ENCODE measurements around the gene KDM4B. TPM values are rescaled to one million over a fixed set of nuclear protein-coding genes. Genes with fewer than 3 reads are reported as not detected.

Gene KDM4B
- total RNA-seq, 2 experiments from 2014 or later = 44.9 to 47.0 TPM

- CTCF ChIA-PET = no interaction called here
- Mint-ChIP-seq H3K9me3 (ENCODE audit: insufficient read depth) (no peaks in the 10 kb centered on the region), H3K27ac (peak overlapping the region; percentile 20), H3K4me3 (no peak overlapping the region), H3K36me3 (ENCODE audit: low read depth) (peaks cover 5% of the 10 kb centered on the region), H3K27me3 (ENCODE audit: low read depth) (no peaks in the 10 kb centered on the region), H3K4me1 (ENCODE audit: low read depth) (peaks cover 41% of the 10 kb centered on the region)
- ATAC-seq = no peak
- POLR2A ChIA-PET = no interaction called here
- DNase-seq = no peak
These were observed 154.7 kb downstream of the KDM4B start for GRCh38 chr19:5123646-5124045.

DNA sequence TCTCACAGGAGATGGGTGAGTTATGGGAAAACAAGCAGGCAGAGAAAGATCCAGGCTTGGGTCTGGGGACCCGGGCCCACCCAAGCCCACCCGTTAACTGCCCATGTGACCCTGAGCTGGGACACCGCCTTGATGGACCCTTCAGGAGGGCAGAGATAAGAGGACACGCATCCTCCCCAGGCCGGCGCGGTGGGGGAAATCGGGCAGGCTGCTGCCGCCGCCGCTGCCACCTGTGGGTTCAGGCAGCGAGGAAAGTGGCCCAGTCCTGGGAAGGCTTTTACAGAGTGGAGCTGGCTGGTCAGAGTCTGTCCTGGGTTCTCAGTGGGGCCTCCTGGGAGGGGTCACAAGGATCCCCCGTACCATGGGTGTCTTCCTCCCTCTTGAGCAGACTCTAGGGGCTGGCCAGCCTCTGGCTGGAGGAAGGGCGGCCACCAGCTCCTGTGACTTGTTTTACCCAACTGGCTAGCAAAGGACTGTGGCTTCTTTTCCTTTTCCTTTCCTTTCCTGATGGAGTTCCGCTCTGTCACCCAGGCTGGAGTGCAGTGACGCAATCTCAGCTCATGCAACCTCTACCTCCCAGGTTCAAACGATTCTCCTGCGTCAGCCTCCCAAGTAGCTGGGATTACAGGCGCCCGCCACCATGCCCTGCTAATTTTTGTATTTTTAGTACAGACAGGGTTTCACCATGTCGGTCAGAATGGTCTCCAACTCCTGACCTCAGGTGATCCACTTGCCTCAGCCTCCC is 155.4 kb downstream of the KDM4B start:
- DNase-seq = no peak
- Mint-ChIP-seq H3K9me3 (ENCODE audit: insufficient read depth) (no peaks in the 10 kb centered on the region), H3K27me3 (ENCODE audit: low read depth) (no peaks in the 10 kb centered on the region), H3K4me1 (ENCODE audit: low read depth) (peaks cover 43% of the 10 kb centered on the region), H3K4me3 (no peak overlapping the region), H3K27ac (no peak overlapping the region), H3K36me3 (ENCODE audit: low read depth) (peaks cover 5% of the 10 kb centered on the region)
- ATAC-seq = no peak
- CTCF ChIA-PET = no interaction called here
- POLR2A ChIA-PET = no interaction called here

DNA sequence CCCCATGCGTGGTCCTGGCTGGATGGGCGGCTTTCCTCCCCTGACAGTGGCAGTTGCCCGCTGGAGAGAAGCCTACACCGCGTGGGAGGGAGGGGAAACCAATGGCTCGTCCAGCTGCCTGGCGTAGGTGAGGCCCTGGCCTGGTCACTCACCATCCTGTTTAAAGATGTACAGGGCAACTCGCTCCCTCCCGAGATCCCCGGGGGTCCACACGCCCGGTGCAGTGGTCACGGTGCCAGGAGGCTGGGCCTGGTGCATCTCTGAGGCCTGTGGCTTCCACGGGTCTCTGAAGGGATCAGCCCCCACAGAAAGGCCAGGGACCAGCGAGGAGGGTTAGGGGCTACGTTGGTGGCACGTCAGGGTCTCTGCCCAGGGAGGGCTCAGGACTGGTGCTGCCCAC is 156.5 kb downstream of the KDM4B start:
- no peak overlapping the region for H3K27ac Mint-ChIP-seq
- no peak overlapping the region for H3K4me3 Mint-ChIP-seq
- no peak for ATAC-seq
- no peak for DNase-seq
- H3K36me3 Mint-ChIP-seq (ENCODE audit: low read depth) = peaks cover 9% of the 10 kb centered on the region
- ChIA-PET POLR2A (interaction anchor here (0.6 kb wide), 1 partner anchor 13 kb away, joined by 3 read pairs; no protein-coding TSS in a partner anchor), CTCF (no interaction called here)
- peaks cover 54% of the 10 kb centered on the region for H3K4me1 Mint-ChIP-seq (ENCODE audit: low read depth)
- no peaks in the 10 kb centered on the region for H3K9me3 Mint-ChIP-seq (ENCODE audit: insufficient read depth)
- H3K27me3 Mint-ChIP-seq (ENCODE audit: low read depth) = no peaks in the 10 kb centered on the region

DNA sequence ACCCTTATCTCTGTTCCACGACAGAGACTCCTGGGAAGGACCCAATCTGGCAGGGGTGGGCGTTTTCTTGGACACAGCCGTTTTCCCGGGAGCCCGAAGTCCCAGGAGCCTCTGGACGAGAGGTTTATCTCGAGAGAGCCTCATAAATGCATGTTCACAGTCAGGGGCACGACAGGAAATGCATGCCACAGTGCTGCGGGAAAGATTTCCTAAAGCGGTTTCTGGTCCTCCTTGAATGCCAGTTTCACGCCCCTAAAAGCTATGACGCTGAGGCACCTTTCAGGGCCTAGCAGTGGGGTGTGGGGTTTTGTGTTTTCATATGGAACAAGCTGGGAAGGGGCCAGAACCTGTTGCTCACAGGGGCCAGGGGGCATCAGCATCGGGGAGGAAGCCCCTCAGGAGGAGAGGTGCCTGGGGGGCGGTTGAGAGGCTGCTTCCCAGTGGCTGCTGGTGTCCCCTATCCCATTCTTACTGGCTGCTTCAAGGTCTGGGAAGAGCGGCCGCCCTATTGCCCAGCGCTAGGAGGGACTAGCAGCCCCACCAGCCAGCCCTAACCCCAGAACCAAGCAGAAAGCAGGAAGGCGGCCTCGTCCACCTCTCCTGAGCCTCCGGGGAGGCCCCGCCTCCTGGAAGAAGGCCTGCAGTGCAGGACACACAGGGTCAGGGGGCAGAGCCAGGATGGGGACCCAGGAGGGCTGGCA is 157.0 kb downstream of the KDM4B start:
- ATAC-seq = no peak
- POLR2A ChIA-PET = interaction anchor here (0.6 kb wide), 1 partner anchor 12 kb away, joined by 3 read pairs; no protein-coding TSS in a partner anchor
- Mint-ChIP-seq H3K4me3 (no peak overlapping the region), H3K4me1 (ENCODE audit: low read depth) (peaks cover 56% of the 10 kb centered on the region), H3K27ac (peak overlapping the region; percentile 68), H3K27me3 (ENCODE audit: low read depth) (no peaks in the 10 kb centered on the region), H3K9me3 (ENCODE audit: insufficient read depth) (no peaks in the 10 kb centered on the region), H3K36me3 (ENCODE audit: low read depth) (peaks cover 14% of the 10 kb centered on the region)
- CTCF ChIA-PET = no interaction called here
- DNase-seq = peak; percentile 58

DNA sequence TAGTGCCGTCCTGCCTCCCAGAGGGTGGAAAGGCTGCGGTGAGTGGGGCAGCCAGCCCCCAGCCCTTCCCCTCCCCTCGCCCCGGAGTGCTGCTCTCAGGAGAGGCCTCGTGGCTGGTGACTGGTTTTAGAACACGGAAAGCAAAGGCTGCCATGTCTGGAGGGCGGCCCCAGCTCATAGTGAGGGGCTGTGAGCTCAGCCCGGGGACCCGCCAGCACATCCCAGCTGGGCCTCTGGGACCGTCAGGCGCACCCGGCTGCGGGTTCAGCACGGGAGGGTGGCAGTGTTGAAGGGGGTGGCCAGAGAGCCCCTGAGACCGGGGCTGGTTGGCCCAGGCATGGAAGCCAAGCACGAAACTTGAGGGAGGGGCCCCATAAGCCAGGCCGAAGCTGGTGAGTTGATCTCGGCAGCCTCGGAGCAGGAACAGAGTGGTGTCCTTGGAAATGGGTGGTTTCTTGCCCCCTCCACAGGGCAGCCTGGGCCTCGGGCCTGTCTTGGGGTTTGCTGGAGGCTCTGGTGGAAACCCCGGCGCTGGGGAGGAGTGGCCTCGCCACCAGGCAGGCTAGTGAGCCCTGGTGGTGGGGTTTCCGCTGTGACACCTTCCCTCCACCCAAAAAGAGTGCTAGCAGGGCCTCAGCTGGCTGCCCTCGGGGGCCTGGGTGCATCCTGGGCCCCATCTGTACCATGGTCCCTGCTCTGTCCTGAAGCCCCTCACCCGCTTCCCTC is 157.7 kb downstream of the KDM4B start:
- DNase-seq (peak; percentile 35), ATAC-seq (no peak)
- no peaks in the 10 kb centered on the region for H3K9me3 Mint-ChIP-seq (ENCODE audit: insufficient read depth)
- H3K36me3 Mint-ChIP-seq (ENCODE audit: low read depth) = peaks cover 16% of the 10 kb centered on the region
- H3K27me3 Mint-ChIP-seq (ENCODE audit: low read depth) = no peaks in the 10 kb centered on the region
- POLR2A ChIA-PET = no interaction called here
- CTCF ChIA-PET = no interaction called here
- peaks cover 54% of the 10 kb centered on the region for H3K4me1 Mint-ChIP-seq (ENCODE audit: low read depth)
- H3K27ac Mint-ChIP-seq = no peak overlapping the region
- H3K4me3 Mint-ChIP-seq = no peak overlapping the region

DNA sequence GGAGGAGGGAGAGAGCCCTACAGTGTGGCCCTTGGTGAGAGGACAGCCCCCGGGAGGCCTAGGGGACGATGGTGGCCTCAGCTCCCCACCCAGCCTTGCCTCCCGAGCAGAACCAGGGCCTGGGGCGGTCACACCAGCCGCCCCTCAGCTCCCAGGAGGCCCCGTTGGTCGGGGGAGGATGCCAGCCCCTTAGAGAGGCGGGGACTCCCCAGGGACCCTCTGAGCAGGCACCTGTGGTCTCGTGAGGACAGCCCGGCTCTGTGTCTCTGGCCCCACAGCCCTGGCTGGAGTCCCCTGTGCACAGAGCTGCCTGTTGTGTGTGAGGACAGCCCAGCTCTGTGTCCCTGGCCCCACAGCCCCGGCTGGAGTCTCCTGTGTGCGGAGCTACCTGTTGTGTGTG is 158.8 kb downstream of the KDM4B start:
- Mint-ChIP-seq H3K27ac (no peak overlapping the region), H3K9me3 (ENCODE audit: insufficient read depth) (no peaks in the 10 kb centered on the region), H3K36me3 (ENCODE audit: low read depth) (peaks cover 21% of the 10 kb centered on the region), H3K27me3 (ENCODE audit: low read depth) (no peaks in the 10 kb centered on the region), H3K4me1 (ENCODE audit: low read depth) (peaks cover 54% of the 10 kb centered on the region), H3K4me3 (no peak overlapping the region)
- DNase-seq (no peak), ATAC-seq (no peak)
- CTCF ChIA-PET = no interaction called here
- POLR2A ChIA-PET = interaction anchor here (1.1 kb wide), 1 partner anchor 11 kb away, joined by 3 read pairs; no protein-coding TSS in a partner anchor

DNA sequence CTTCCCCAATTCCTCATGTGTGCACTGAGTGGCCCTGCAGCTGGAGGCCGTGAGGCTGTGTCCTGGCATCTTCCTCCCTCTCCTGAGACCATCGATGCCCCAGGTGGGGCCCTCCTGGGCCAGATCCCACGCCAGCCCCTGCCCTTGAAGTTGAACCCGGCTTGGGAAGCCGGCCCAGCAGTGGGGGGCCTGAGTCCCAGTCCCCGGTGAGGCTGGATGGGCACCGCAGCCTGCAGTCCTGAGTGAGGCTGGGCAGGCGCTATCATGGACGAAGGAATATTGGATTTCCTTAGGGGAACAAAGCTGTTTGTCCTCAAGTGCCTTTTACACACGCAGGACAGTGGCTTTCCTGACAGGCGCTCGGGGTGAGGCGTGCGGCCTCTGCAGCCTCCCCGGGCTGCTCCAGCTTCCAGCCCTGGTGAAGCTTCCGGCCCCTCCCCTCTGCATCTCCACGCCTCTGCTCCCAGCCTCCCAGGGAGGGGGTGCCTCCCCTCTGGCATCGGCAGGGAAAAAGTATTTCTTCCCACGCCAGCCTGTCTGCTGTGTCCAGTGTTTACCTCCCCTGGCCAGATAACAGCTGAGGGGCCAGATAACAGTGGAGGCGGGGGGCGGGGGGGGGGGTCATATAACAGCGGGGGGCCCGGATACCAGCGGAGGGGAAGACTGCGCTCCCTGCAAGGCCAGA is 159.5 kb downstream of the KDM4B start:
- H3K27ac Mint-ChIP-seq = no peak overlapping the region
- ATAC-seq = no peak

GRCh38 chr19:5128936-5129389 is 160.1 kb downstream of the KDM4B start:
- ChIA-PET CTCF (no interaction called here), POLR2A (no interaction called here)
- peaks cover 57% of the 10 kb centered on the region for H3K4me1 Mint-ChIP-seq (ENCODE audit: low read depth)
- peaks cover 26% of the 10 kb centered on the region for H3K36me3 Mint-ChIP-seq (ENCODE audit: low read depth)
- no peaks in the 10 kb centered on the region for H3K27me3 Mint-ChIP-seq (ENCODE audit: low read depth)
- no peaks in the 10 kb centered on the region for H3K9me3 Mint-ChIP-seq (ENCODE audit: insufficient read depth)
- DNase-seq (no peak), ATAC-seq (no peak)
- no peak overlapping the region for H3K4me3 Mint-ChIP-seq
- H3K27ac Mint-ChIP-seq = no peak overlapping the region

More for the DNA sequence above, 159.5 kb downstream of the KDM4B start:
- POLR2A ChIA-PET = interaction anchor here (1.1 kb wide), 1 partner anchor 11 kb away, joined by 3 read pairs; no protein-coding TSS in a partner anchor
- H3K4me3 Mint-ChIP-seq = no peak overlapping the region
- H3K27me3 Mint-ChIP-seq (ENCODE audit: low read depth) = no peaks in the 10 kb centered on the region
- H3K9me3 Mint-ChIP-seq (ENCODE audit: insufficient read depth) = no peaks in the 10 kb centered on the region
- peaks cover 27% of the 10 kb centered on the region for H3K36me3 Mint-ChIP-seq (ENCODE audit: low read depth)
- no peak for DNase-seq
- CTCF ChIA-PET = no interaction called here
- peaks cover 57% of the 10 kb centered on the region for H3K4me1 Mint-ChIP-seq (ENCODE audit: low read depth)

DNA sequence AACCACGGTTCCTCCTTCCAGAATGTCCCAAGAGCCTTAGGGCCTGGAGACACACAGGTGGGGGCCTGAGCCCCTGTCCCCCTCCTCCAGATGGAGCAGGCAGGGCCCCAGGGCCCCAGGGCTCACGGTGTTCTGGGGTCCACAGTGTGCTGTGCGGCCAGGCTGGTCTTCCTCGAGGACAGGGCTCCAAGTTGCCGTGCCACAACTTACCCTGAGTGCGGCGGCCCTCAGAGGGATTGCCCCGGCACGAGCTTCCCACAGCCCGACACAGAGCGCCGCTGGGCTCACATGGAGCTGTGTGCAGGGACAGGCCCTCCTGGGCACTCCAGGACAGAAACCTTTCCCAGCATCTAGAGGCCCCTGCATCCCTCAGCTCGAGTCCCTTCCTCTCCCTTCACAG is 160.8 kb downstream of the KDM4B start:
- Mint-ChIP-seq H3K27ac (peak overlapping the region; percentile 97), H3K36me3 (ENCODE audit: low read depth) (peaks cover 31% of the 10 kb centered on the region), H3K4me3 (peak overlapping the region; percentile 68), H3K9me3 (ENCODE audit: insufficient read depth) (no peaks in the 10 kb centered on the region), H3K4me1 (ENCODE audit: low read depth) (peaks cover 59% of the 10 kb centered on the region), H3K27me3 (ENCODE audit: low read depth) (no peaks in the 10 kb centered on the region)
- DNase-seq (no peak), ATAC-seq (no peak)
- ChIA-PET CTCF (no interaction called here), POLR2A (no interaction called here)

DNA sequence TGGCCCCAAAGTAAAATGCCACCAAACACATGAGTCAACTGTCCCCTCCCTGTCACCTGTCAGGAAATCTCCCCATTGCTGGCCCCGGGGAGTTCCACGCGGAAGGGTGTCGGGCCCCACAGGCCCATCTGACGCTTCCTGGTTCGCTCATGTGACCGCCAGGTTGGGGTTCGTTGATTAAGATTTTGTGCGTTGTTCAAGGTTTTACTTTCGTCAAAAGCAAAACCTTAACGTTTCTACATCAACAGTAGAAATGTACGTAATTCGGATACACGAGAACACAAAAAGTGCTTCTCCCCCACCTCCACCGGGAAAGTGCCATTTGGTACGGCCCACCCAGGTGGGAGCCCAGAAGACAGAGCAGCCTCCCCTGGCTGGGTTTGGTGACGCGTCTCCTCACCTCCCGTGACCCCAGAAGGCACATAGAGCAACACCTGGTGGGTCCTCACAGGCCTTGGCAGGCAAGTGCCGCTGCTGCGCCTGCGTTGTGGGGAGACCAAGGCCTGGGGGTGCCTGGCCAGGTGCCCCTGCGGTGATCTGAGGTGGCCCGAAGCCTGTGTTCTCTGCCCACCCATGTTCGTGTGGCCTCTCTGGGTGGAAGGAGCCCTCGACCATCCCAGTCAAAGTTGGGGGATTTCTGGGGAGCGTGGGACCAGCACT is 161.6 kb downstream of the KDM4B start:
- DNase-seq = peak; percentile 78
- peak overlapping the region; percentile 68 for H3K4me3 Mint-ChIP-seq

GRCh38 chr19:5131031-5131505 is 162.2 kb downstream of the KDM4B start:
- CTCF ChIA-PET = interaction anchor here (1.0 kb wide), 1 partner anchor 39 kb away, joined by 3 read pairs; no protein-coding TSS in a partner anchor
- DNase-seq = peak; percentile 59

More for the DNA sequence above, 161.6 kb downstream of the KDM4B start:
- Mint-ChIP-seq H3K36me3 (ENCODE audit: low read depth) (peaks cover 33% of the 10 kb centered on the region), H3K27ac (peak overlapping the region; percentile 97), H3K27me3 (ENCODE audit: low read depth) (no peaks in the 10 kb centered on the region), H3K9me3 (ENCODE audit: insufficient read depth) (no peaks in the 10 kb centered on the region), H3K4me1 (ENCODE audit: low read depth) (peaks cover 52% of the 10 kb centered on the region)
- POLR2A ChIA-PET = interaction anchor here (1.0 kb wide), 1 partner anchor 55 kb away, joined by 3 read pairs; no protein-coding TSS in a partner anchor
- peak; percentile 65 for ATAC-seq
- CTCF ChIA-PET = interaction anchor here (1.0 kb wide), 1 partner anchor 39 kb away, joined by 3 read pairs; no protein-coding TSS in a partner anchor

More at GRCh38 chr19:5131031-5131505, 162.2 kb downstream of the KDM4B start:
- peak overlapping the region; percentile 68 for H3K4me3 Mint-ChIP-seq
- peak overlapping the region; percentile 97 for H3K27ac Mint-ChIP-seq
- POLR2A ChIA-PET = interaction anchor here (1.0 kb wide), 1 partner anchor 56 kb away, joined by 3 read pairs; no protein-coding TSS in a partner anchor
- H3K27me3 Mint-ChIP-seq (ENCODE audit: low read depth) = no peaks in the 10 kb centered on the region
- H3K9me3 Mint-ChIP-seq (ENCODE audit: insufficient read depth) = no peaks in the 10 kb centered on the region
- H3K4me1 Mint-ChIP-seq (ENCODE audit: low read depth) = peaks cover 52% of the 10 kb centered on the region
- ATAC-seq = peak; percentile 18
- H3K36me3 Mint-ChIP-seq (ENCODE audit: low read depth) = peaks cover 36% of the 10 kb centered on the region
